ENCODE measurements around the gene HEPHL1.

The HEPHL1 gene

GRCh38 chr11:93986716-93987115, 34.4 kb upstream of the HEPHL1 start:
- no peak for TF ChIP-seq CTCF (IDR thresholded peaks at IDR 0.05)

- TF ChIP-seq CTCF (IDR thresholded peaks at IDR 0.05) = no peak
Observed at GRCh38 chr11:93988455-93988854, 32.7 kb upstream of the HEPHL1 start.

GRCh38 chr11:93988912-93989311, 32.2 kb upstream of the HEPHL1 start:
- TF ChIP-seq CTCF (IDR thresholded peaks at IDR 0.05) = no peak

- TF ChIP-seq CTCF (IDR thresholded peaks at IDR 0.05) = no peak
Observed at GRCh38 chr11:93993747-93994146, 27.4 kb upstream of the HEPHL1 start.

- TF ChIP-seq CTCF (IDR thresholded peaks at IDR 0.05) = no peak
Observed at GRCh38 chr11:93997741-93998140, 23.4 kb upstream of the HEPHL1 start.

GRCh38 chr11:94000659-94001058, 20.5 kb upstream of the HEPHL1 start:
- no peak for TF ChIP-seq CTCF (IDR thresholded peaks at IDR 0.05)

- no peak for TF ChIP-seq CTCF (IDR thresholded peaks at IDR 0.05)
Observed at GRCh38 chr11:94002226-94002625, 18.9 kb upstream of the HEPHL1 start.

- no peak for TF ChIP-seq CTCF (IDR thresholded peaks at IDR 0.05)
Observed at GRCh38 chr11:94007426-94007825, 13.7 kb upstream of the HEPHL1 start.

All from LNCAP (cell line).